Activated T-cell treated with anti-CD3 and anti-CD28 coated beads, Interleukin-2, amount 50 U/mL, for 48 hours (primary cell): ENCODE results near the gene TMEM140.
"Not testable (repeated sequence)": the region's sequence is repeated elsewhere in the genome, so short reads cannot be mapped to it uniquely, and the experiment has no call there.

Experiments
- DNase-seq, 2 experiments: peaks; one replicate each; pipeline ENCODE4 v3.0.0-alpha.2; 2020

TMEM140 gene

DNA sequence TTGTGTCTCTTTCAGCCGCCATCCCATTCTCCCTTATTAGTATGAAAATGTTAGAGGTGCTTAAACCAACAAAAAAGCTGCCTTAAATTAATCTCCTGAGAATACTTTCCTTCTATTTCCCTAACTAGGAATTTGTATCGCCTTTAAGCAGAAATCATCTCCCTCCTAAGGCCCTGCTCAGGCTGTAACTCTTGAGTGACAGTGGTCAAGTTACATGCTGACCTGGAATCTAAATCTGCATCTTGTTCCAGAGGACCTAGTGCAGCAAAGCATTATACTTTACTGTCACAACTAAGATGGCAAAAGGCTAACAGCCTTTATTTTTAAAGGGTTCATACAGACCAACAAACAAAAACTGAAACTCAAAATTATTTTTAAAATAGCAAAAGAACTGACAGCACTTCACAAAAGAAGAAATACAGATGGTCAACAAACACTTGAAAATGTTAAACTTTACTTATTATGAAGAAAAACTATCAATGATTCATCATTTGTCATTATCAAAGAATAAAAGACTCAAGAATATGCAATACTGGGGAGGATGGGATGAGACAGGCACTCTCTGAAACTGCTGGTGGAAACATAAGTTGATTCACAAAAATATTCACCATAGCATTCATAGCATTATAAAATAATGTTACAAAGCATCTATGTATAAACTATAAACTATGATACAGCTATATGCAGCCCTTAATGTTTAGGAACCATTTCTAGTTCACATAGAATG is 11.7 kb downstream of the TMEM140 start:
- DNase-seq, result no peak

DNA sequence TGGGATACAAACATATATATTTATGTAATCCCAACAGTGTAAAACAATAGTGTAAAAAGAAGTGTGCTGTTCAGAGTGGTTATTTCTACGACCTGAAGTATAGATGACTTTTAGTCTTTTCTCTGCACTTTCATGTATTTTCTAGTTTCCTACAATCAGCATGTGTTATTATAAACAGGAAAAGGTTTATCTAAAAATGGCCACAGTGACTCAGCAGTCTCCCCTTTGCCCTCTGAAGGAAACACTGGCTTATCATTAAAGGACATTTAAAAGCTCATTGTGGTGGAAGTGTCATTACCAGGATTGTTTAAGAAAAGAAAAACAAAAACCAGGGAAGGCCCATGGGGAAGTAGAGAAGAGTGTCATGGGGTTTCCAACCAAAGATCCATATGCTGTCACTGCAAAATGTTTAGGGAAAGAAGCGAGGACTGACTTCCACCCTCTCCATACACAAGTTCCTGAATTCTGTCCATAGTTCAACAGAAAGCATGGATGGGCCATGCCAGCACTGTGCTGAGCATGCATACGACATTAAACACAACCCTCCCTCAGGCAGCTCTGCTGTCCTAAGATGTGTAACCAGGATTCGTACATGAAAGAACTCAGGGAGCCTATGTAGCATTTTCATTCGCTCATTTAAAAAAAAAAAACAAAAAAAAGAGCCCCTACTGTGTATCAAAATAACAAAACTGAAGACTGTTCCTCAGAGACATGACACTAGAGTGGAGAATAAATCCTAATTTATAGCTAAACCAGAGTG is 12.4 kb downstream of the TMEM140 start:
- DNase-seq, result no peak

GRCh38 chr7:135160858-135161653 is 13.2 kb downstream of the TMEM140 start:
- no peak for DNase-seq

GRCh38 chr7:135161669-135162068 is 13.8 kb downstream of the TMEM140 start:
- no peak for DNase-seq

DNA sequence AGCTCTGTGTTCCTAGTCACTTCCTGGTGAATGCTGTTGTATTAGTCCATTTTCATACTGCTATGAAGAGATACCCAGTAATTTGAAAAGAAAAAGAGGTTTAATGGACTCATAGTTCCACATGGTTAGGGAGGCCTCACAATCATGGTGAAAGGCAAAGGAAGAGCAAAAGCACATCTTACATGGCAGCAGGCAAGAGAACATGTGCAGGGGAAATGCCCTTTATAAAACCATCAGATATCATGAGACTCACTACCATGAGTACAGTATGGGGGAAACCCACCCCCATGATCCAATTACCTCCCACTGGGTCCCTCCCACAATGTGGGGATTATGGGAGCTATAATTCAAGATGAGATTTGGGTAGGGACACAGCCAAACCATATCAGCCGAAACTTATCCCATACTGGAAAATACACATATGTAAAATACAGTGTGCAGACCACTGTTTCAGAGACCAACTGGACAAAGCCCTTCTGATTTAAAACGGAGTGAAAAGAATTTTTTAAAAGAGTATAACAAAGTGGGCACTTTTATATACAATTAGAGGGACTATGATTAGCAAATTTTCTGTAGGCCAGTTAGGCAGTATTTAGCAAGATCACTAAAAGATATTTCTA is 14.6 kb downstream of the TMEM140 start:
- no peak for DNase-seq

GRCh38 chr7:135164357-135165061 is 16.6 kb downstream of the TMEM140 start:
- peak in 1 of 2 experiments; percentile 15 for DNase-seq

DNA sequence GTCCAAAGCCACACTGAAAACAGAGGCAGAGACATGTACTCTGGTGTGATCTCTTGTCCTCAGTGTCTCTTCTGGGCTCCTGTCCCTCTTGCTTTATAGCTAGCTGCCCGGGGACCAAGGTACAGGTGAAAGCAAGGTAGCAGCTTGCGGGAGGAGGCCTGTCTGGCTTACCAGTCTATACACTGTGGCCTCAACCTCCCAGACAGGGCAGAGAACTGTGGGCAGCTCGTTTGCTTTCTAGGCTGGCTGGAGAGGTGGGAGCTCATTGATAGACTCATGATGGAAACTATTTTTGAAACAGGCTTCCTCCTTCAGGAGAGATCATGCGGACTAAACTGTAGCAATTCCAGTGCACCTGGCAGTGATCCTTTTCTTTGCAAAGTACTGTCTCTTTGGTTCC is 18.0 kb downstream of the TMEM140 start:
- peak in 1 of 2 experiments; percentile 12 for DNase-seq

- DNase-seq, result peak in 1 of 2 experiments; percentile 19
Measured at GRCh38 chr7:135166338-135166990, 18.6 kb downstream of the TMEM140 start.

DNA sequence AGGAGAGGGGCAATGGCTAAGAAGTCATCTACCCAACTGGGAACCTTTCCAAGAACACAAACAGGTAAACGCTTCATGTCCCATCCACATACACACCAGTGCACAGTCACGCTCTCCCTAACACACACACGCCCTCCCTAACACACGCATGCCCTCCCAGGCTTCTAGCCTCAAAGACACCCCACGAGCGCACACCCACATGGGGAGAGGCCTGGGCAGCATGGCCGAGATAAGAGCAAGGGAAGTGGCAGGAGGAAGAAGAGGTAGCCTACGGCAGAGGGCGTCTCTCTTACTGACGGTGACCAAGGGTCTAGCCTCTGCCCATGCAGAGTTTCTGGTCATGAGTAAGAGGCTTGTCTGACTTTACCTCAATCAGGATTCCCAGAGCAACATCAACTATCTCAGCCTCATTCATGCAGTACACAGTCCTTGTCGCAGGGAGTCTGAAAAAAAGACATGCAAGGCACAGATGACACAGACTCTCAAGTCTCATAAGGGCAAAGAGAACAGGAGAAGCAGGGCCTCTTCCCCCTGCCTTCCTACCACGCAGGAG is 19.6 kb downstream of the TMEM140 start:
- no peak for DNase-seq

- DNase-seq, result no peak
Measured at GRCh38 chr7:135168001-135168400, 20.1 kb downstream of the TMEM140 start.

GRCh38 chr7:135168489-135169140 is 20.7 kb downstream of the TMEM140 start:
- DNase-seq, result peak; percentile 28 to 36

DNA sequence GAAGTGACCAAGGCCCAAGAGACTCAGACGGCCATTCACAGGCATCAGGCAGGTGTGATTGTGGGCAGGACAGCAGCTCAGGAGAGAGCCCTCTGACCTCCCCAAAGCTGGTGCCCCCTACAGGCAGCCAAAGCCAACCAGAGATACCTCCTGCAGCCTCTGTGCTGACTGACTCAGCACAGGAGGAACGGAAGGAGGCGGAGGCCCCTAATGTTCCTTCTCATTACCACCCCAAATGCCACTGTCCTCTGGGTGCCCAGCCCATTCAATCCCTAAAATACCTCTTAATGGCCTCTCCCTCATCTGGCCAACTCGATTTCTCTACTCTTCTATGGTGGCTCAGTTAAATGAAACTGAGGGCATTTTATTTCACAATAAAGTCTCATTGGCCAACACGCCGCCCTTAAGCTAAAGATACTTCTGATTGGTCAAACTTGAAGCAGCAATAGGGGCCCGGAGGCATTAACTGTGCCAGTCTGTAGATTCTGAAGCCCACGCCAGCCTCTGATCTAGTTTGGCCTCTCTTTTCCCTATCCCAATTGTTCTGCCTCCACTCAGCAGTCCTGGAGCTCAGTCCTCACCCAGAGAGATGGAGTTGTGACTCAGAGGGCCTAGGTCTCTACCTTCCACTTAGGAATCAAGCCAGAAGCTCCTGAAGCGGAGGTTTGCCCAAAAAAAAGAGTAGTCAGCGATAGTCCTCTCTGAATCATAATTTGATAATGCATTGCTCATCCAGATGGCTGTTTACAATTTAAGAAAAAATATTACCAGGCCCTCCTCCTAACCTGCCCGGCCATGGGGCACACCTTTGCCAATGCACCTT is 21.5 kb downstream of the TMEM140 start:
- peak; percentile 69 to 79 for DNase-seq

DNA sequence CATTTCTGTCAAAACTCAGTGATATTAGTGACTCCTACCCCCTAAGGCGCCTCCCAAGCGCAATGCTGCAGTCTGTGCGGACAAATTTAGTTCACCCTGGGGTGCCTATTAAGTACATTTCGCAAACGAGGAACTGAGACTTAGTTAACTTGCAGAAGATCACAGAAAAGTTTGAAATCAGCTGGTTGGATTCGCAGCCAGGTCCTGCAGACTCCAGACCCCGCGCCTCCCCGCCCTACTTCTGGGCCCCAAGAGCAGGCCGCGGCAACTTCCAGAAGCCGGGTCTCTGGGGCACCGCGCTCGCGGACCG is 22.0 kb downstream of the TMEM140 start:
- no peak for DNase-seq

GRCh38 chr7:135170274-135170997 is 22.6 kb downstream of the TMEM140 start, which contains the start of gene CYREN:
Gene CYREN, minus strand, starts transcription at chr7:135170707. Its CDS starts 1,785 bp downstream, at chr7:135168922.
- peak; percentile 94 to 95 for DNase-seq

DNA sequence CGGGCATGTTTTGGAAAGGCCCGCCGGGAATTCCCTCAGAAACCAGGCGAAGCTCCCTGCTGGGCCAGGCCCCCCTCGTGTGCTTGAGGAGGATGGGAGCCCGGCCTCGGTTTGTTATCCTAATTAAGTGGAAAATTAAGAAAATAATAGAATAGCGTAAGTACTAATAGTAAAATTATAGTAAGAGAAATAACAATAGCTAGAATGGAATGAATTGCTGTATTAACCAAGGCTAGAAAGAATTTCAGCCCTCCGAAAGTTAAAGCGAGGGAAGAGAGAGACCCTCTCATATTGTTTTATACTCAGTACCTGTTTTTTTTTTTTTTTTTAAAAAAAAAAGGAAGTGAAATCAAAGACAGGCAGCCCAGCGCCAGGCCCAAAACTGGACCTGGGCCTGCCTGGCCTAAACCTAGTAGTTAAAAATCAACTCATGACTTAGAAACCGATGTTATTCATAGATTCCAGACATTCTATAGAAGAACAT is 23.2 kb downstream of the TMEM140 start:
- not testable (repeated sequence) for DNase-seq

DNA sequence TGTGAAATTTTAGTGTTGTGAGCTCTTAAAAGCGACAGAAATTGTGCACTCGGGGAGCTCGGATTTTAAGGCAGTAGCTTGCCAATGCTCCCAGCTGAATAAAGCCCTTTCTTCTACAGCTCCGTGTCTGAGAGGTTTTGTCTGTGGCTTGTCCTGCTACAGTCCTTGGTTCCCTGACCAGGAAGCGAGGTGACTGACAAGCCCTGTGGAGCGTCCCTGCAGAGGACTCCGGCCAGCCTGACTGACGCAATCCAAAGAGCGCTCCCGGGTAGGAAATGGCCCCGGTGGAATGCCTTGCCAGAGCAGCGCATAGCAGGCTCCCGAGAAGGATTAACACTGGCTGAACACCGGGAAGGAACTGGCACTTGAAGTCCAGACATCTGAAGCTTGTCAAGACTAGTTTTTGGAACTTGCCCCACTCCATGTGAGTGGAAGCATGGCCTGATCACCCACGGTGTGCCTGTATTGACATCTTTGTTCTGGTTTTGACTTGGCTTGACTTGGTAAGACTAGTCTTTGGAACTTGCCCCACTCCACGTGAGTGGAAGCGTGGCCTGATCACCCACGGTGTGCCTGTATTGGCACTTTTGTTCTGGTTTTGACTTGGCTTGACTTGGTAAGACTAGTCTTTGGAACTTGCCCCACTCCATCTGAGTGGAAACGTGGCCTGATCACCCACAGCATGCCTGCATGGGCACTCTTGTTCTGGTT is 23.9 kb downstream of the TMEM140 start:
- DNase-seq, result peak; percentile 46 to 54

DNA sequence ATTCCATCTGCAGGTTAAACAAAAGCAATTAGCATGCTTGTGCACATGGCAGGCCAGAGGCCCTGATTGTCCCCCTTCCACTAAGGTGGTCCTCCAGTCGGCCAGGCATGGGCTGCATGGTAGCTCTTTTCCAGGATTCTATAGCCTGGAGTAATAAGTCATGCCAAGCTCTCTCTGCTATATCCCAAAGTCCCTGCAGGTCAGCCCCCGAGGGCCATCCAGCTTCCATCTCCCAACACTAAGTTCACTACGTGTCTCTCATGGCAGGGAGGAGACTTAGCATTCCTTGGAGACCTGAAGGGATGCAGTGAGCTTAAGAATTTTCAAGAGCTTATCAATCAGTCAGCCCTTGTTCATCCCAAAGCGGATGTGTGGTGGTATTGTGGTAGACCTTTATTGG is 26.0 kb downstream of the TMEM140 start:
- peak in 1 of 2 experiments; percentile 9 for DNase-seq

DNA sequence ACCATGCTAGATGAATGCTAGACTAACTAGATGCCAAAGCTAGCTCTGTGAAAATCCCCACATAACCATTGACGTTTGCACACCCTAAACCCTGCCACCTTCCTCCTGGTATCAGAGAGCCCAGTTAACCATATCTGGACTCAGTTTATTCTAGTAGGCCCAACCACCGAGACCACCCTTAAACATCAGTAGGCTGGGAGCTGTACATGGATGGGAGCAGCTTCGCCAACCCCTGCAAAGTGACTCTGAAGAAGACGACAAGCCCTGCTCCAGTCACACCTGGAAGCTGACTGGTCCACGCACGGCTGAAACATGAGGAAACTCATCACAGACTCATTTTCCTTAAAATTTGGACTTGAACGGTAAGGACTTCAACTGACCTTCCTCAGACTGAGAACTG is 27.1 kb downstream of the TMEM140 start:
- DNase-seq, result peak; percentile 7 to 15
